Uterus (tissue), 4 donors: ENCODE data around the gene SLC22A1. TPM values are rescaled to one million over a fixed set of nuclear protein-coding genes. Genes with fewer than 3 reads are reported as not detected.

ENCODE experiments used
- DNase-seq, 2 donors: peaks; one replicate each; pipeline ENCODE4 v3.0.0-alpha.2; 2019 to 2020
- H3K27ac ChIP-seq, 2 donors: fragments of 200-600 bp; sonication (generic); 1 replicate in 1 of 2; 2 replicates in 1 of 2; pipeline ENCODE4 v1.5.1; 2016 to 2018
- H3K27me3 ChIP-seq, 2 donors: fragments of 200-600 bp; sonication (generic); one replicate each; pipeline ENCODE4 v1.5.1; 2018 to 2019; ENCODE audit warnings: control low read depth in 1 of 2
- H3K36me3 ChIP-seq, 2 donors: fragments of 200-600 bp; sonication (generic); one replicate each; pipeline ENCODE4 v1.5.1; 2019; ENCODE audit warnings: control low read depth in 1 of 2
- H3K4me1 ChIP-seq, 2 donors: fragments of 200-600 bp; sonication (generic); one replicate each; pipeline ENCODE4 v1.5.1; 2018 to 2019; ENCODE audit warnings: control low read depth in 1 of 2
- H3K4me3 ChIP-seq, 2 donors: fragments of 200-600 bp; sonication (generic); 1 replicate in 1 of 2; 2 replicates in 1 of 2; pipeline ENCODE4 v1.5.1; 2018 to 2019; ENCODE audit warnings: mild to moderate bottlenecking in 1 of 2
- H3K9me3 ChIP-seq, 2 donors: fragments of 200-600 bp; sonication (generic); one replicate each; pipeline ENCODE4 v1.5.1; 2019; ENCODE audit warnings: control low read depth in 1 of 2
- POLR2A ChIP-seq, 2 donors: fragments of 450-650 bp; IDR thresholded peaks; one replicate each; pipeline ENCODE4 v1.6.1; 2016; ENCODE audit warnings: antibody characterized with exemption in 2 of 2, mild to moderate bottlenecking in 1 of 2, moderate library complexity in 1 of 2
- intact Hi-C: fragments of 100-400 bp; cut with DNase I; formaldehyde crosslinking; loops from one replicate; pipeline ENCODE4 v1.15.1; 2023; ENCODE audit warnings: low total_unique reads
- total RNA-seq, 4 donors: library from RNA; depleted of rRNA in 3 of 4; stranded (reverse); fragments of >200 nt in 3 of 4; gene quantifications; one replicate each; pipeline versions ENCODE4 v1.1.0 to v1.2.4, GENCODE V29; 2014 to 2023
- TF ChIP-seq, protein P1 (sequence below), 4 experiments: fragments of 200-600 bp in 2 of 4; fragments of 450-650 bp in 2 of 4; sonication (generic) in 2 of 4; IDR thresholded peaks; one replicate each; pipeline ENCODE4 v1.5.1; 2016 to 2019; ENCODE audit warnings: antibody characterized with exemption in 4 of 4, mild to moderate bottlenecking in 2 of 4, moderate library complexity in 1 of 4
- donor health status: DM: yes; HTN: yes; CAD: no.

Gene SLC22A1
- total RNA-seq: 1 to 10 TPM in 1 of 4 donors, under 1 TPM in 1, not detected in 2; 0.35 to 5.4 TPM

DNA sequence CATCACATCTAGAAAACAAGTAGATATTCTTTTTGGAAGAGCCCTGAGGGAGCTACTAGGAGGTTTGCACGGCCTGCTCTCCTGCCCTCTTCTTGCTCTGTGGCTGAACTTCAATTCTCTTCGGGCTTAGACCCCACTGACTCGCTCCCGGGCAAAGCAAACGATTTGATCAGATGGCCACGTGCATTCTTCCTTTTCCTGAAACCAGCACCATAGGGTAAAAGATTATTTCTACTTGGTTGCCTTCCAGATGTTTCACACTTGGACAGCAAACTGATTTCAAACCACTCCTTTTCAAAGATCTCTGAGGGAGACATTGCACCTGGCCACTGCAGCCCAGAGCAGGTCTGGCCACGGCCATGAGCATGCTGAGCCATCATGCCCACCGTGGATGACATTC, at the start of gene SLC22A1:
Gene SLC22A1, plus strand, starts transcription at position 258 of the 400 bp plus-strand sequence. Its CDS starts 121 bp downstream, at position 379.
- intact Hi-C loops: no loop called here
- DNase-seq: no peak
- no peaks in the 10 kb centered on the region for H3K9me3 ChIP-seq
- TF ChIP-seq, protein P1, sequence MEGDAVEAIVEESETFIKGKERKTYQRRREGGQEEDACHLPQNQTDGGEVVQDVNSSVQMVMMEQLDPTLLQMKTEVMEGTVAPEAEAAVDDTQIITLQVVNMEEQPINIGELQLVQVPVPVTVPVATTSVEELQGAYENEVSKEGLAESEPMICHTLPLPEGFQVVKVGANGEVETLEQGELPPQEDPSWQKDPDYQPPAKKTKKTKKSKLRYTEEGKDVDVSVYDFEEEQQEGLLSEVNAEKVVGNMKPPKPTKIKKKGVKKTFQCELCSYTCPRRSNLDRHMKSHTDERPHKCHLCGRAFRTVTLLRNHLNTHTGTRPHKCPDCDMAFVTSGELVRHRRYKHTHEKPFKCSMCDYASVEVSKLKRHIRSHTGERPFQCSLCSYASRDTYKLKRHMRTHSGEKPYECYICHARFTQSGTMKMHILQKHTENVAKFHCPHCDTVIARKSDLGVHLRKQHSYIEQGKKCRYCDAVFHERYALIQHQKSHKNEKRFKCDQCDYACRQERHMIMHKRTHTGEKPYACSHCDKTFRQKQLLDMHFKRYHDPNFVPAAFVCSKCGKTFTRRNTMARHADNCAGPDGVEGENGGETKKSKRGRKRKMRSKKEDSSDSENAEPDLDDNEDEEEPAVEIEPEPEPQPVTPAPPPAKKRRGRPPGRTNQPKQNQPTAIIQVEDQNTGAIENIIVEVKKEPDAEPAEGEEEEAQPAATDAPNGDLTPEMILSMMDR (IDR thresholded peaks at IDR 0.05): no peak
- no peak for TF ChIP-seq POLR2A (IDR thresholded peaks at IDR 0.05)
- H3K4me3 ChIP-seq: no peak within 1 kb of the TSS
- no peaks in the 10 kb centered on the region for H3K4me1 ChIP-seq
- no peaks in the 10 kb centered on the region for H3K27me3 ChIP-seq
- no peaks in the 10 kb centered on the region for H3K36me3 ChIP-seq
- H3K27ac ChIP-seq: no peak within 1 kb of the TSS

DNA sequence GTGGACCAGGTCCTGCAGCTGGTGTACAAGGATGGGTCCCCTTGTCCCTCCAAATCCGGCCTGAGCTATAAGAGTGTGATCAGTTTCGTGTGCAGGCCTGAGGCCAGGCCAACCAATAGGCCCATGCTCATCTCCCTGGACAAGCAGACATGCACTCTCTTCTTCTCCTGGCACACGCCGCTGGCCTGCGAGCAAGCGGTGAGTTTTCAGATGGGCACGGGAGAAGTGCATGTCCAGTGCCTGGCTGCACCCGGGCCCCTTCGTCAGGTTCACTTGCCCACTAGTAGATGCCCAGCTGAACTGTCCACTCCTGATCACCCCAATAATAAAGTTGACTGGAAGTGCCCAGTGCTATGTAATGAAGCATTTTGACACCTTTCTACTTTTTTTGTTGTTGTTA, 48.3 kb upstream of the SLC22A1 start:
- DNase-seq: no peak
- Histone ChIP-seq H3K27ac (no peak overlapping the region), H3K4me1 (no peaks in the 10 kb centered on the region), H3K36me3 (no peaks in the 10 kb centered on the region), H3K27me3 (no peaks in the 10 kb centered on the region), H3K4me3 (no peak overlapping the region), H3K9me3 (no peaks in the 10 kb centered on the region)
- TF ChIP-seq, protein P1 (IDR thresholded peaks at IDR 0.05): no peak
- TF ChIP-seq POLR2A (IDR thresholded peaks at IDR 0.05): no peak
- intact Hi-C loops: no loop called here

DNA sequence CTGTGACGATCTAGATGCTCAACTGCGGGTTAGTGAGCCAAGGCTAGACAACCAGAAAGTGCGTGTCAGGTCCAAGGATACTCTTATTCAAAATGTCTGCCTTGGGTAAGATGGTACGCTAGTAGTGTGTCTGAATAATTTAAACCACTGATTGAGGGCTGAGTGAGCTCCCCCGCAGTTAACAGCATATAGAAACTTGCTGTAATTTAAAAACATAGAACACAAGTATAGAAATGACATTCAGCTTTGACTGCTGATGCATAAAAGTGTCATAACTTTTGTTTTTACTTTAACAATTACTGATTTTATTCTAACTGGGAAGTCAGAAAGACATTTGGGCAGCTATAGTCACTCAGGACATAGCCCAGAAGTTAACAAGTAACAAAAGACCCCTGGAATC, 45.6 kb upstream of the SLC22A1 start:
- no peaks in the 10 kb centered on the region for H3K36me3 ChIP-seq
- H3K27me3 ChIP-seq: no peaks in the 10 kb centered on the region
- intact Hi-C loops: no loop called here
- H3K4me1 ChIP-seq: no peaks in the 10 kb centered on the region
- DNase-seq: no peak
- no peak overlapping the region for H3K27ac ChIP-seq
- TF ChIP-seq, protein P1 (IDR thresholded peaks at IDR 0.05): no peak
- no peak for TF ChIP-seq POLR2A (IDR thresholded peaks at IDR 0.05)
- H3K9me3 ChIP-seq: no peaks in the 10 kb centered on the region
- no peak overlapping the region for H3K4me3 ChIP-seq

DNA sequence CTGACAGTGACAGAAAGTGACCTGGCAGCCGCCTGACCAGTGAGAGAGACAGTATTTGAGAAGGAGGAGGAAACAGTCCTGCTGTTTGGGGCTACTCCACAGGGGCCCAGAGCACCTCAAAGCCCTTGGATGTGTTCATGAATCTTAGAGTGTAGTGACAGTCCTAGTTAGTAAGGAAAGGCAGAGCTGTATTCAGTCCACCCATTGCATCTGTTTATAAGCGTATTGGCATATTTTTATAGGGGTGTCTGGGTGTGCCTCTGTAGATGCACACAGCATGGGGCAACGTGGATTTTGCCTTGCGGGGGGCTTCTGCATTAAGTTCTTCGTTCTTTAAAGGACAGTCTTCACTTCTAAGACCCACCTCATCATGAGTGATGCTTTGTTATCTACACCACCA, 44.6 kb upstream of the SLC22A1 start:
- Histone ChIP-seq H3K4me1 (no peaks in the 10 kb centered on the region), H3K27me3 (no peaks in the 10 kb centered on the region), H3K36me3 (no peaks in the 10 kb centered on the region), H3K27ac (no peak overlapping the region), H3K9me3 (no peaks in the 10 kb centered on the region), H3K4me3 (no peak overlapping the region)
- TF ChIP-seq POLR2A (IDR thresholded peaks at IDR 0.05): no peak
- TF ChIP-seq, protein P1 (IDR thresholded peaks at IDR 0.05): no peak
- intact Hi-C loops: no loop called here
- no peak for DNase-seq

DNA sequence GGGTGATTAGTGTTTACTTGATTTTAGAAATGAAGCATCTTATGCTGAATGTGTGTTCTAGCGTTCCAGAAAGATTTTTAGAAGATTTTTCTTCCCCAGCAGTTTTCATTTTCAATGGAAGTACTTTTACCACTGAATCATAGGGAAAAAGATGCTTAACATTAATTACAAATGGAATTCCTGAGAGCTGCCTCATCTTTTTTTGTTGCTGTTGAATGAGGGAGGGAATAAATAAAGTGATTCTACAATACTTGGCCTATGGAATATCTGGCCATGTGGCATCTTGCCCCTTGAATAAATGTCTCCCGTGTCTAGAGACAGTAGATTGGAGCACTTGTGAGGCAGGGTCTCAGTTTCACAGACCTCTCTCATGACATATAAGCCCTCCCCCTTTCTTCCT, 44.1 kb upstream of the SLC22A1 start:
- H3K27me3 ChIP-seq: no peaks in the 10 kb centered on the region
- no peak overlapping the region for H3K4me3 ChIP-seq
- no peaks in the 10 kb centered on the region for H3K36me3 ChIP-seq
- no peaks in the 10 kb centered on the region for H3K9me3 ChIP-seq
- H3K4me1 ChIP-seq: no peaks in the 10 kb centered on the region
- intact Hi-C loops: no loop called here
- no peak overlapping the region for H3K27ac ChIP-seq
- DNase-seq: no peak
- no peak for TF ChIP-seq POLR2A (IDR thresholded peaks at IDR 0.05)
